Measurements from ENCODE around the gene CERS1.

The CERS1 gene

DNA sequence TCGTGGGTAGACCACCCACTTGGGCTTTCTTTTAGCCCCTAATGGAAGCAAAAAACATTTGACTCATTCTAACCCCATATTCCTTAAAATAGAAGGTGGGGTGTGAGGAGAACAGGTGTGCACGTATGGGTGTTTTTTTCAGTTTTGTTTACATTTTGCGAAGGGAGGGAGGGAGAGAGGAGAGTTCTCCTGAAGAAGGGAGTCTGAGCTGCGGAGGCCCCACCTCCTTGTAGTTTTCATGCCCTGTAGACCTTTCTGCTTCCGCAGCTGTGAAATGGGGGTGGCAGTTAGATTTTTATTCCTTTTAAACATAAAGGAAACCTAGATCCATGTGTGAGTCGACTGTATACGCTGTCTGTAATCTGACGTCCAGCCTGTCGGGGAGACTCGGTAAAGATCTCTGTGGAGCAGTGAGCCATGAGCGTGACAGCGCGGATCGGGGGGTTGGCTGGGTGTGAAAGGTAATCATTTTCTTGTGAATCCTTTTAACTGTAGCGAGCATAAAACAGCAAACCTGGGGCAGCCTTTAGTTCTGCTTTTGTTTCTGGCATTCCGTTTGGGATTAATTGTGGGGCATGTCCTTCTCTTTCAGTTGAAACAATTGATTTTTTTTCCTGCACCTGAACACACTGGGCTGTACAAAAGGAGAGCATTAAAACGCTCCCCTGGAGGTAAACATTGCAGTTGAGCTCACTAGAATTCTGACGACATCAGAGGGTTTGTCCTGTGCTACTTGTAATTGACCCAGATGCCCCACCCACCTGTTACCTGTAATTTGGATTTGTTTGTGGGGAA is 61.9 kb downstream of the CERS1 start:
- DNase-seq = no peak

- no peak for DNase-seq
These were observed 62.8 kb downstream of the CERS1 start for GRCh38 chr19:18833141-18833476.

DNA sequence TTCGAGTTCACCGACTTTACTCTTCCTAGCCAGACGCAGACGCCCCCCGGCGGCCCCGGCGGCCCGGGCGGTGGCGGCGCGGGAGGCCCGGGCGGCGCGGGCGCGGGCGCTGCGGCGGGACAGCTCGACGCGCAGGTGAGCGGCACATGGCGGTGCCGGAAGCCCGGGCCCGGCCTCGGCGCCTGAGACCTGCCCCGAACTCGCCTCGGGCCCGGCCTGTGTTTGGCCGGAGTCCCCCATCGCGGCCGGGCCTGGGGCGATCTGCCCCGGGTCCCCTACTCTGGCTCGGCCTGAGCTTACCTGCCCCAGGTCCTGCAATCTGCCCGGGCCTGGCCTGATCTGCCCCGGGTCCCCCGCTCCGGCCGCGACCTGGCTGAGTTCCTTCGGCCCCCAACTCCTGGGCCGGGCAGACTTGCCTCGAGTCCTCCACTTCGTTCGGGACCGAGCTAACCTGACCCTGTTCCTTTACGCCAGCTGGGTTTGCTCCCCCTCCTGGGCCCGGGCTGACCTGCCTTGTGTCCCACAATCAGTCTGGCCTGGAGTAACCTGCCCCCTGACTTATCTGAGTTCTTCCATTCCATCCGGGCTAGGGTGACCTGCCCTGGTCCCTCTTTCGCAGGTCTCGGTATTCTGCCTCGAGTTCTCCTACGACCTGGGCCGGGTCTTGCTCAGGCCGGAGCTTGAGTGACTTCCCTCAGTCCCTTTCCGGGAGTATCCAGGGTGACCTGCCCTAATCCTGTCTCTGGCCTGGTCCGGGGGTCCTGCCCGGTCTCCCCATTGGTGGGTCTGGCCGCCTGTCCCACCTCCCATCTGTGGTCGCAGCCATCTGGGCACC is 63.4 kb downstream of the CERS1 start:
- peak in 1 of 2 experiments; percentile 13 for DNase-seq

- peak; percentile 94 to 95 for DNase-seq
These were observed 64.2 kb downstream of the CERS1 start, which contains the start of gene UPF1 for GRCh38 chr19:18831524-18832305. TSS of gene UPF1 (plus strand) at chr19:18831959. CDS start at chr19:18832210, 251 bp downstream.

DNA sequence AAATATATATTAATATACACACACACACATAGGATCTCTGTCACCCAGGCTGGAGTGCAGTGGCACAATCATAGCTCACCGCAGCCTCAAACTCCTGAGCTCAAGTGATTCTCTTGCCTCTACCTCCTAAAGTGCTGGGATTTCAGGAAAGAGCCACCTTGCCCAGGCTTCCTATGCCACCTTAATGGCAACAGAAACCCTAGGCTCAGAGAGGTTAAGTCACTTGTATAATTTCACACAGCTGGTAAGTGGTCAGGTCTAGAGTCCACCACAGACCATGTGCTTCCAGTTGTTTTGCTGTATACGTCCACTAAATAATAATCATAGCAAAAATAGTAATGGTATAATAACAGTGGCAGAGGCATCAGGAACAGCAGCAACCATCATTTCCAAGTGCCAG is 65.5 kb downstream of the CERS1 start:
- no peak for DNase-seq

GRCh38 chr19:18828786-18829185 is 67.2 kb downstream of the CERS1 start:
- no peak for DNase-seq

All from activated CD4-positive, alpha-beta T cell treated with anti-CD3 and anti-CD28 coated beads, Interleukin-2, amount 50 U/mL, for 4 hours (primary cell).